ENCODE measurements around the gene SLC37A1. TPM values are rescaled to one million over a fixed set of nuclear protein-coding genes. Genes with fewer than 3 reads are reported as not detected.

SLC37A1 gene
- total and polyA plus RNA-seq, 10 donors: 6.9 to 31.4 (median 23.2) TPM

- TF ChIP-seq, protein P1, sequence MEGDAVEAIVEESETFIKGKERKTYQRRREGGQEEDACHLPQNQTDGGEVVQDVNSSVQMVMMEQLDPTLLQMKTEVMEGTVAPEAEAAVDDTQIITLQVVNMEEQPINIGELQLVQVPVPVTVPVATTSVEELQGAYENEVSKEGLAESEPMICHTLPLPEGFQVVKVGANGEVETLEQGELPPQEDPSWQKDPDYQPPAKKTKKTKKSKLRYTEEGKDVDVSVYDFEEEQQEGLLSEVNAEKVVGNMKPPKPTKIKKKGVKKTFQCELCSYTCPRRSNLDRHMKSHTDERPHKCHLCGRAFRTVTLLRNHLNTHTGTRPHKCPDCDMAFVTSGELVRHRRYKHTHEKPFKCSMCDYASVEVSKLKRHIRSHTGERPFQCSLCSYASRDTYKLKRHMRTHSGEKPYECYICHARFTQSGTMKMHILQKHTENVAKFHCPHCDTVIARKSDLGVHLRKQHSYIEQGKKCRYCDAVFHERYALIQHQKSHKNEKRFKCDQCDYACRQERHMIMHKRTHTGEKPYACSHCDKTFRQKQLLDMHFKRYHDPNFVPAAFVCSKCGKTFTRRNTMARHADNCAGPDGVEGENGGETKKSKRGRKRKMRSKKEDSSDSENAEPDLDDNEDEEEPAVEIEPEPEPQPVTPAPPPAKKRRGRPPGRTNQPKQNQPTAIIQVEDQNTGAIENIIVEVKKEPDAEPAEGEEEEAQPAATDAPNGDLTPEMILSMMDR (IDR thresholded peaks at IDR 0.05 in 8 of 11, conservative IDR thresholded peaks at IDR 0.05 in 3 of 11): no peak
- no peak for DNase-seq
- Histone ChIP-seq H3K4me1 (peaks cover 0 to 3% (median 0%) of the 10 kb centered on the region in 6 donors), H3K9me3 (no peaks in the 10 kb centered on the region), H3K36me3 (no peaks in the 10 kb centered on the region), H3K27ac (no peak overlapping the region), H3K27me3 (replicated peaks in 1 of 7) (peaks cover 0 to 24% (median 0%) of the 10 kb centered on the region in 7 donors), H3K4me3 (no peak overlapping the region)
- 79 to 88% (median 85%) methylated on average over 16 to 18 of the region's 18 CpGs for WGBS, 5 donors
- intact Hi-C loops (cut with DNase I; ENCODE audit: low total_unique reads): no loop called here
Measured at GRCh38 chr21:42475526-42476387, 37.9 kb upstream of the SLC37A1 start.

DNA sequence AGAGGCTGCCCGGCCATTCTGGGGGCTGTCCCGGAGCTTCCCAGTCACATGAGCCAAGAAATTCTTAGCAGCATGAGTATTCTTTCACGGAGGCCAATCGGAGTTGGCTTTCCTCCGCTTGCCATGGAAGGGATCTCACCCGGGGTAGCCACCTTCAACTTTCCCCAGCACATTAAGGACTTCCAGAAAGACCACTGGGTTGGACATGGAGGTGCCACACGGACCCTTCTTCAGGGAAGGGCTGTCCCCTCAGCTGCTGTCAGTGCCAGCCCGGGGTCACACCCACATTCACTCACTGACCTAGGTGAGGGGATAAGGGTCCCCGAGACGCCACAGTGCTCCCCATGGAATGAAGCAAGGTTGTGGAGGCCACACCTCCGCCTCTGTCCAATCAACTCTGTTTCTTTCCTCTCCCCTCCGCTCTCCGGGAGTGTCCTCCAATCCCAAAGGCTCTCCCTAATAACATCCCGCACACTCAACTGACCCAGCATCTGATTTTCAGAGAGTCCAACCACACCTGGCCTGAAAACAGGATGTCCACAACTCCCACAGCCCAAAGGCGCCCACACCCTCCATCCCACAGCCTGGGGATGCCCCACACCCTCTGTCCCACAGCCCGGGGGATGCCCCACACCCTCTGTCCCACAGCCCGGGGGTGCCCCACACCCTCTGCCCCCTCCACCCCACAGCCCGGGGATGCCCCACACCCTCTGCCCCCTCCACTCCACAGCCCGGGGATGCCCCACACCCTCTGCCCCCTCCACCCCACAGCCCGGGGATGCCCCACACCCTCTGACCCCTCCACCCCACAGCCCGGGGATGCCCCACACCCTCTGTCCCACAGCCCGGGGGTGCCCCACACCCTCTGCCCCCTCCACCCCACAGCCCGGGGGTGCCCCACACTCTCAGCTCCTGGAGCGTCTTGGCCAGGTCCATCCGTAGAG is 37.0 kb upstream of the SLC37A1 start:
- 81 to 94% (median 87%) methylated on average over 23 to 25 of the region's 25 CpGs for WGBS, 5 donors
- Histone ChIP-seq H3K4me3 (no peak overlapping the region), H3K36me3 (no peaks in the 10 kb centered on the region), H3K9me3 (no peaks in the 10 kb centered on the region), H3K4me1 (peaks cover 0 to 3% (median 0%) of the 10 kb centered on the region in 6 donors), H3K27ac (no peak overlapping the region), H3K27me3 (replicated peaks in 1 of 7) (peaks cover 0 to 16% (median 0%) of the 10 kb centered on the region in 7 donors)
- DNase-seq: no peak
- intact Hi-C loops (cut with DNase I; ENCODE audit: low total_unique reads): no loop called here
- TF ChIP-seq POLR2AphosphoS5 (IDR thresholded peaks at IDR 0.05): no peak
- TF ChIP-seq, protein P1 (IDR thresholded peaks at IDR 0.05 in 8 of 11, conservative IDR thresholded peaks at IDR 0.05 in 3 of 11): no peak
- no peak for TF ChIP-seq POLR2A (IDR thresholded peaks at IDR 0.05)

DNA sequence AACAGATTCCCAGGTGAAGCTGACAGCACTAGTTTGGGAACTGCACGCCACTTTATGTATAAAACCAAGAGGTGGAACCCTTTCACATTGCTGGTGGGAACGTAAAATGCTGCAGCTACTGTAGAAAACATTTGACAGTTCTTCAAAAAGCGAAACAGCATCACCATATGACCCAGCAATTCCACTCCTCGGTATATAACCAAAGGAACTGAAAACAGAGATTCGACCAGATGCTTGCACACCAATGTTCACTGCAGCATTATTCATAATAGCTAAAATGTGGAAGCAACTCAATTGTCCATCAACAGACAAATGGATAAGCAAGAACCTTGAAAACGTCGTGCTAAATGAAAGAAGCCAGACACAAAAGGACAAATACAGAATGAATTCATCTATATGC is 35.1 kb upstream of the SLC37A1 start:
- no peak overlapping the region for H3K4me3 ChIP-seq

DNA sequence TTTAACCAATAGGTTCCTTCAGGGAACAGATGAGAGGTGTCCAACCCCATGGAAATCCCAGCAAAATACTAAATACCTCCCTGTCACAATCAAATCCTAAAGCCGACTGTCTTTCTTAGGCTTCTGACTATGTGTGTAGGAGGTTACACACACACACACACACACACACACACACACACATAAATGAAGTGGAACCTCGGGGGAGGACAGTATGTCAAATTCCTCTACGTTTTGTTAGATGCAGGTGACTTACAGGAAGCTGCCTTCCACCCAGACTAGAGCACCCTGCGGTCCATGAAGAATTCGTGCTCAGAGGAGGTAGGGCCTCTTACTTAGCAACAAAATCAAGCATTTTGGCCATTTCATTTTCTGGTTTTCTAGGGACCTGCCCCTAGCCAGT is 34.1 kb upstream of the SLC37A1 start:
- Histone ChIP-seq H3K36me3 (no peaks in the 10 kb centered on the region), H3K9me3 (no peaks in the 10 kb centered on the region), H3K4me3 (no peak overlapping the region), H3K27me3 (replicated peaks in 1 of 7) (no peaks in the 10 kb centered on the region), H3K4me1 (no peaks in the 10 kb centered on the region), H3K27ac (no peak overlapping the region)
- TF ChIP-seq, protein P1 (IDR thresholded peaks at IDR 0.05 in 8 of 11, conservative IDR thresholded peaks at IDR 0.05 in 3 of 11): no peak
- no peak for TF ChIP-seq POLR2A (IDR thresholded peaks at IDR 0.05)
- TF ChIP-seq POLR2AphosphoS5 (IDR thresholded peaks at IDR 0.05): no peak
- DNase-seq: no peak
- intact Hi-C loops (cut with DNase I; ENCODE audit: low total_unique reads): no loop called here
- WGBS, 5 donors: 60 to 78% (median 69%) methylated on average over 5 of the region's 5 CpGs

More for the DNA sequence above, 35.1 kb upstream of the SLC37A1 start:
- H3K27me3 ChIP-seq (replicated peaks in 1 of 7): peaks cover 0 to 10% (median 0%) of the 10 kb centered on the region in 7 donors
- H3K4me1 ChIP-seq: peaks cover 0 to 3% (median 0%) of the 10 kb centered on the region in 6 donors
- no peaks in the 10 kb centered on the region for H3K36me3 ChIP-seq
- DNase-seq: no peak
- intact Hi-C loops (cut with DNase I; ENCODE audit: low total_unique reads): no loop called here
- WGBS, 5 donors: 55 to 77% (median 71%) methylated on average over 7 of the region's 7 CpGs
- no peaks in the 10 kb centered on the region for H3K9me3 ChIP-seq
- H3K27ac ChIP-seq: no peak overlapping the region
- no peak for TF ChIP-seq POLR2A (IDR thresholded peaks at IDR 0.05)

Data from spleen (tissue), 11 donors.